ENCODE results near the gene PLEKHA3.

DNA sequence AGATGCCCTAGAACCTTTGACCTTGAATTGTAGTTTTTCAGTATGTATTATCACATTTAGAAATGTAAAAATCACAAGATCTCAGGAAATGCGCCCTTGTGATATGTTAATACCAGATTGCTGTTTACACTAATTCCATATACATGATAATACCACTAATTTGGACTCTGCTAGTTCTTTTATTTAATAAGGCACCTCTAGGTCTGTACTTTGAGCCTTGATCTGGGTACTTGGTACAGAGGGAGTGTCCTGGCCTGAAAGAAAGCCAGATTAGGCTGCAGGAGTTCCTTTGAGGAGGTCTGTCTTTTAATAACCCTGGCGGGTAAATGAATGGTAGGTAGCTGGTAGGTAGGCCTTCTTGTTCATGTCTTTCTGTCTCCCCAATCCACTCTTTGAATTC, 26.3 kb downstream of the PLEKHA3 start:
- TF ChIP-seq, protein P1, sequence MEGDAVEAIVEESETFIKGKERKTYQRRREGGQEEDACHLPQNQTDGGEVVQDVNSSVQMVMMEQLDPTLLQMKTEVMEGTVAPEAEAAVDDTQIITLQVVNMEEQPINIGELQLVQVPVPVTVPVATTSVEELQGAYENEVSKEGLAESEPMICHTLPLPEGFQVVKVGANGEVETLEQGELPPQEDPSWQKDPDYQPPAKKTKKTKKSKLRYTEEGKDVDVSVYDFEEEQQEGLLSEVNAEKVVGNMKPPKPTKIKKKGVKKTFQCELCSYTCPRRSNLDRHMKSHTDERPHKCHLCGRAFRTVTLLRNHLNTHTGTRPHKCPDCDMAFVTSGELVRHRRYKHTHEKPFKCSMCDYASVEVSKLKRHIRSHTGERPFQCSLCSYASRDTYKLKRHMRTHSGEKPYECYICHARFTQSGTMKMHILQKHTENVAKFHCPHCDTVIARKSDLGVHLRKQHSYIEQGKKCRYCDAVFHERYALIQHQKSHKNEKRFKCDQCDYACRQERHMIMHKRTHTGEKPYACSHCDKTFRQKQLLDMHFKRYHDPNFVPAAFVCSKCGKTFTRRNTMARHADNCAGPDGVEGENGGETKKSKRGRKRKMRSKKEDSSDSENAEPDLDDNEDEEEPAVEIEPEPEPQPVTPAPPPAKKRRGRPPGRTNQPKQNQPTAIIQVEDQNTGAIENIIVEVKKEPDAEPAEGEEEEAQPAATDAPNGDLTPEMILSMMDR (IDR thresholded peaks at IDR 0.05) = no peak
- no peak for TF ChIP-seq POLR2A (IDR thresholded peaks at IDR 0.05)
- TF ChIP-seq POLR2AphosphoS5 (IDR thresholded peaks at IDR 0.05) = no peak
- TF ChIP-seq EP300 (IDR thresholded peaks at IDR 0.05) = no peak
